ENCODE results near the gene CIAPIN1. TPM values are rescaled to one million over a fixed set of nuclear protein-coding genes. Genes with fewer than 3 reads are reported as not detected.

The CIAPIN1 gene
- polyA plus RNA-seq, 1 of the 3 experiments (the other 2 are of a cell fraction), result 43.6 TPM

- DNase-seq, result peak; percentile 43
- Histone ChIP-seq H3K4me3 (ENCODE audit: low read depth in 2 of 2, low read length in 1 of 2) (no peak overlapping the region), H3K27me3 (ENCODE audit: insufficient read depth) (no peaks in the 10 kb centered on the region), H3K79me2 (ENCODE audit: insufficient read depth) (peaks cover 7% of the 10 kb centered on the region; the same call in 1 of the 2 replicates), H3K36me3 (replicated peaks in 1 of 2; ENCODE audit: control insufficient read depth in 1 of 2, insufficient read depth in 2 of 2, low read length in 1 of 2) (peaks cover 4 to 31% of the 10 kb centered on the region in 2 experiments), H3K4me1 (ENCODE audit: control insufficient read depth in 1 of 2, insufficient read depth in 2 of 2, low read depth in 1 of 2, low read length in 1 of 2) (peaks cover 14 to 94% of the 10 kb centered on the region in 2 experiments), H3K9me3 (no peaks in the 10 kb centered on the region), H3K9me2 (no peaks in the 10 kb centered on the region), H3K4me2 (no peak overlapping the region), H3K27ac (ENCODE audit: low read depth in 2 of 2, low read length in 1 of 2) (peak overlapping the region in 1 of 2 experiments; percentile 90; a peak in 2 of 4 replicates), H3K9ac (no peak overlapping the region), H2AFZ (ENCODE audit: low read depth) (no peak overlapping the region), H4K20me1 (ENCODE audit: insufficient read depth) (0 out of 2 replicates have a peak, but pooled peaks cover 6% of the 10 kb centered on the region), H3F3A (replicated peaks; ENCODE audit: insufficient read depth) (peaks cover 9% of the 10 kb centered on the region)
- 89% methylated on average over 1 of the region's 6 CpGs for WGBS (ENCODE audit: low lambda C conversion rate)
- ChIA-PET CTCF (interaction anchor here (0.6 to 21.0 kb wide), 6 partner anchors 9 to 59 kb away, joined by 3 to 354 read pairs (median 5); partner anchors contain the start of genes DOK4 and POLR2C), POLR2A (interaction anchor here (0.6 to 1.0 kb wide), 5 partner anchors 11 to 1231 kb away, joined by 3 to 4 read pairs (median 3); partner anchors contain the start of genes CIAPIN1 and COQ9)
- TF ChIP-seq ELF1 (IDR thresholded peaks at IDR 0.05) (no peak), PBX3 (IDR thresholded peaks at IDR 0.05) (no peak), POLR2AphosphoS5 (IDR thresholded peaks at IDR 0.05; ENCODE audit: low read depth, low read length) (no peak), CHD2 (IDR thresholded peaks at IDR 0.05; ENCODE audit: low read length, partially characterized antibody) (no peak), TEAD4 (IDR thresholded peaks at IDR 0.05; ENCODE audit: borderline replicate concordance, insufficient read depth) (no peak), MXI1 (IDR thresholded peaks at IDR 0.05; ENCODE audit: low read depth, low read length) (no peak)
Observed at GRCh38 chr16:57476546-57477410, 29.6 kb upstream of the CIAPIN1 start.

- no peak overlapping the region for H3K9ac ChIP-seq
- peaks cover 6 to 37% of the 10 kb centered on the region in 2 experiments for H3K36me3 ChIP-seq (replicated peaks in 1 of 2; ENCODE audit: control insufficient read depth in 1 of 2, insufficient read depth in 2 of 2, low read length in 1 of 2)
- peak overlapping the region in 1 of 2 experiments; percentile 90; a peak in 2 of 4 replicates for H3K27ac ChIP-seq (ENCODE audit: low read depth in 2 of 2, low read length in 1 of 2)
- peaks cover 7% of the 10 kb centered on the region; the same call in 1 of the 2 replicates for H3K79me2 ChIP-seq (ENCODE audit: insufficient read depth)
- H3K9me2 ChIP-seq, result no peaks in the 10 kb centered on the region
- ChIA-PET CTCF (interaction anchor here (0.7 to 21.0 kb wide), 6 partner anchors 12 to 58 kb away, joined by 4 to 354 read pairs (median 6); partner anchors contain the start of genes CIAPIN1, COQ9 and POLR2C), POLR2A (interaction anchor here (0.6 to 5.1 kb wide), 5 partner anchors 8 to 1230 kb away, joined by 3 to 52 read pairs (median 4); partner anchors contain the start of genes CIAPIN1, COQ9 and DOK4)
- peaks cover 4% of the 10 kb centered on the region for H3F3A ChIP-seq (replicated peaks; ENCODE audit: insufficient read depth)
- no peak overlapping the region for H3K4me2 ChIP-seq
- peaks cover 14 to 97% of the 10 kb centered on the region in 2 experiments for H3K4me1 ChIP-seq (ENCODE audit: control insufficient read depth in 1 of 2, insufficient read depth in 2 of 2, low read depth in 1 of 2, low read length in 1 of 2)
- no peaks in the 10 kb centered on the region for H3K9me3 ChIP-seq
- H2AFZ ChIP-seq (ENCODE audit: low read depth), result no peak overlapping the region
- no peak overlapping the region; a peak in 1 of 4 replicates for H3K4me3 ChIP-seq (ENCODE audit: low read depth in 2 of 2, low read length in 1 of 2)
- peak; percentile 49 for TF ChIP-seq CTCF (IDR thresholded peaks at IDR 0.05)
- peak; percentile 47 for TF ChIP-seq RAD21 (IDR thresholded peaks at IDR 0.05; ENCODE audit: low read length)
- TF ChIP-seq NFIC (IDR thresholded peaks at IDR 0.05; ENCODE audit: borderline replicate concordance), result no peak
- peak; percentile 15; the same call in 1 of the 2 replicates for TF ChIP-seq SMC3 (IDR thresholded peaks at IDR 0.05; ENCODE audit: low read depth, low read length)
- no peak for TF ChIP-seq CHD2 (IDR thresholded peaks at IDR 0.05; ENCODE audit: low read length, partially characterized antibody)
- no peak for TF ChIP-seq RCOR1 (IDR thresholded peaks at IDR 0.05; ENCODE audit: low read length)
- no peak for TF ChIP-seq TEAD4 (IDR thresholded peaks at IDR 0.05; ENCODE audit: borderline replicate concordance, insufficient read depth)
- no peak for TF ChIP-seq USF1 (IDR thresholded peaks at IDR 0.05; ENCODE audit: borderline replicate concordance, low read depth)
- TF ChIP-seq PBX3 (IDR thresholded peaks at IDR 0.05), result no peak
- H3K27me3 ChIP-seq (ENCODE audit: insufficient read depth), result no peaks in the 10 kb centered on the region
- DNase-seq, result peak; percentile 83
- WGBS (ENCODE audit: low lambda C conversion rate), result 43% methylated on average over 9 of the region's 12 CpGs
- 0 out of 2 replicates have a peak, but pooled peaks cover 6% of the 10 kb centered on the region for H4K20me1 ChIP-seq (ENCODE audit: insufficient read depth)
Observed at GRCh38 chr16:57475711-57476339, 28.6 kb upstream of the CIAPIN1 start.
